ENCODE data around the gene SAYSD1. TPM values are rescaled to one million over a fixed set of nuclear protein-coding genes. Genes with fewer than 3 reads are reported as not detected.

The SAYSD1 gene
- total and polyA plus RNA-seq, 2 donors (not counting 1 experiment from before 2014, with no cell fraction given) = 4.6 to 17.8 TPM

- CTCF ChIA-PET = no interaction called here
- no peaks in the 10 kb centered on the region for H3K9me3 Mint-ChIP-seq (ENCODE audit: insufficient read depth)
- no peaks in the 10 kb centered on the region for H3K27me3 ChIP-seq (replicated peaks in 1 of 4; ENCODE audit: control extremely low read depth in 1 of 4, control insufficient read depth in 3 of 4, insufficient read depth in 4 of 4, low read length in 3 of 4)
- H2AFZ ChIP-seq (ENCODE audit: insufficient read depth, low read depth, low read length, poor library complexity, severe bottlenecking) = no peak overlapping the region
- DNase-seq (no peak), ATAC-seq (ENCODE audit: low read depth) (no peak)
- WGBS (ENCODE audit: insufficient coverage) = 71% methylated on average over 4 of the region's 9 CpGs
- no peak overlapping the region for H3K27ac ChIP-seq (ENCODE audit: low read length in 2 of 2)
- intact Hi-C loops (cut with micrococcal nuclease) = no loop called here
- H3K9ac ChIP-seq (ENCODE audit: low read length) = no peak overlapping the region
- no peaks in the 10 kb centered on the region for H4K20me1 ChIP-seq (ENCODE audit: control insufficient read depth, insufficient read depth, low read length, poor library complexity, severe bottlenecking)
- TF ChIP-seq CTCF (IDR thresholded peaks at IDR 0.05) = no peak
- TF ChIP-seq EZH2 (IDR thresholded peaks at IDR 0.05; ENCODE audit: borderline replicate concordance, insufficient read depth, low read depth, low read length, poor library complexity, severe bottlenecking) = no peak
- no peaks in the 10 kb centered on the region for H3K79me2 ChIP-seq (ENCODE audit: control insufficient read depth, insufficient read depth, low read length)
- no peak overlapping the region for H3K4me3 ChIP-seq (ENCODE audit: control extremely low read depth in 1 of 5, extremely low read depth in 1 of 5, insufficient read depth in 1 of 5, low read depth in 2 of 5, low read length in 4 of 5)
- H3K4me2 ChIP-seq (replicated peaks; ENCODE audit: low read depth, low read length, poor library complexity, severe bottlenecking) = no peak overlapping the region
- no peaks in the 10 kb centered on the region for H3K9me3 ChIP-seq (ENCODE audit: control extremely low read depth in 1 of 3, control insufficient read depth in 2 of 3, insufficient read depth in 1 of 3, low read length in 2 of 3)
- no peak overlapping the region for H3K4me3 Mint-ChIP-seq
- POLR2A ChIA-PET = no interaction called here
- H3K36me3 ChIP-seq (replicated peaks in 1 of 2; ENCODE audit: control extremely low read depth in 1 of 2, control insufficient read depth in 1 of 2, extremely low read depth in 1 of 2, insufficient read depth in 2 of 2, low read length in 1 of 2) = no peaks in the 10 kb centered on the region
- H3K4me1 Mint-ChIP-seq = no peaks in the 10 kb centered on the region
- H3K27me3 Mint-ChIP-seq = peaks cover 5% of the 10 kb centered on the region
- no peaks in the 10 kb centered on the region for H3K4me1 ChIP-seq (ENCODE audit: control insufficient read depth in 2 of 2, insufficient read depth in 2 of 2, low read length in 2 of 2)
- H3K27ac Mint-ChIP-seq = no peak overlapping the region
Measured at GRCh38 chr6:39076623-39077535, 38.1 kb downstream of the SAYSD1 start.

All from B cell (primary cell).